Measurements from ENCODE around the gene TRPM3. TPM values are rescaled to one million over a fixed set of nuclear protein-coding genes. Genes with fewer than 3 reads are reported as not detected.

Gene TRPM3
- total and polyA plus RNA-seq, 2 of the 8 experiments (the other 6 are each of a cell fraction or from before 2014, with no cell fraction given), result 2.4 to 10.9 TPM

- no peak for TF ChIP-seq SUZ12 (IDR thresholded peaks at IDR 0.05; ENCODE audit: low read length)
Observed at GRCh38 chr9:70888471-70888870, 232.9 kb downstream of the TRPM3 start (continued).

All from H1 (cell line).